HEK293 (cell line): ENCODE measurements around the gene POLR1H.

Source experiments
- CTCF ChIA-PET: fragments of 350-600 bp; formaldehyde crosslinking; extraction: SDS; loops from one replicate; lab custom pipeline; 2021; ENCODE audit warnings: antibody characterized with exemption; lab: Yijun Ruan, JAX
- POLR2A ChIA-PET: fragments of 300-600 bp; formaldehyde crosslinking; extraction: SDS; loops from one replicate; lab custom pipeline; 2020; ENCODE audit warnings: antibody characterized with exemption, inconsistent platforms; lab: Yijun Ruan, JAX
- H3K27ac ChIP-seq: fragments of 200-500 bp; sonication (Bioruptor generic); 2 replicates; pipeline ENCODE4 v1.5.1; 2014; ENCODE audit warnings: low read depth, low read length, control low read depth, inconsistent platforms; ENCODE audit errors: extremely low read depth
- H3K36me3 ChIP-seq, 2 experiments: fragments of 200-500 bp in 1 of 2; sonication (Bioruptor generic) in 1 of 2; 1 replicate in 1 of 2; 2 replicates in 1 of 2; pipeline ENCODE4 v1.5.1; 2014 to 2017; ENCODE audit warnings: inconsistent platforms in 2 of 2, low read length in 2 of 2; ENCODE audit not compliant: control insufficient read depth in 2 of 2, insufficient read depth in 1 of 2
- H3K4me1 ChIP-seq: fragments of 200-500 bp; sonication (Bioruptor generic); 2 replicates; pipeline ENCODE4 v1.5.1; 2014; ENCODE audit warnings: mild to moderate bottlenecking, low read length, inconsistent platforms; ENCODE audit not compliant: control insufficient read depth, insufficient read depth
- H3K4me3 ChIP-seq: 2 replicates; pipeline ENCODE4 v1.5.1; 2011; ENCODE audit warnings: low read depth, mild to moderate bottlenecking, control low read depth, low read length, moderate library complexity
- H3K9me3 ChIP-seq: fragments of 200-500 bp; sonication (Bioruptor generic); 2 replicates; pipeline ENCODE4 v1.5.1; 2014; ENCODE audit warnings: low read depth, low read length, inconsistent platforms; ENCODE audit not compliant: control insufficient read depth, insufficient read depth
- AEBP2 ChIP-seq: fragments of 450-650 bp; formaldehyde crosslinking; IDR thresholded peaks from 2 replicates; pipeline ENCODE4 v1.5.1; 2016; ENCODE audit warnings: missing biosample characterization, missing genetic modification characterization, borderline replicate concordance
- GLIS1 ChIP-seq: fragments of 450-650 bp; formaldehyde crosslinking; IDR thresholded peaks from 2 replicates; pipeline ENCODE4 v1.5.1; 2016; ENCODE audit warnings: missing biosample characterization, missing genetic modification characterization
- ZBTB20 ChIP-seq: fragments of 450-650 bp; formaldehyde crosslinking; IDR thresholded peaks from 2 replicates; pipeline ENCODE4 v1.5.1; 2016; ENCODE audit warnings: missing biosample characterization, missing genetic modification characterization
- ZBTB44 ChIP-seq: fragments of 450-650 bp; IDR thresholded peaks from 2 replicates; pipeline ENCODE4 v1.5.1; 2018; ENCODE audit warnings: missing biosample characterization, mild to moderate bottlenecking, missing genetic modification characterization
- ZBTB8A ChIP-seq: fragments of 450-650 bp; formaldehyde crosslinking; IDR thresholded peaks from 2 replicates; pipeline ENCODE4 v1.5.1; 2016; ENCODE audit warnings: missing biosample characterization, missing genetic modification characterization
- ZEB2 ChIP-seq: fragments of 450-650 bp; formaldehyde crosslinking; IDR thresholded peaks from 2 replicates; pipeline ENCODE4 v1.5.1; 2016; ENCODE audit warnings: missing biosample characterization, missing genetic modification characterization
- ZFHX2 ChIP-seq: fragments of 450-650 bp; formaldehyde crosslinking; conservative IDR thresholded peaks from 2 replicates; pipeline ENCODE4 v1.5.1; 2016; ENCODE audit warnings: missing biosample characterization, missing genetic modification characterization
- ZIC2 ChIP-seq: fragments of 450-650 bp; formaldehyde crosslinking; IDR thresholded peaks from 2 replicates; pipeline ENCODE4 v1.5.1; 2016; ENCODE audit warnings: missing biosample characterization, missing genetic modification characterization
- ZNF114 ChIP-seq: fragments of 450-650 bp; formaldehyde crosslinking; IDR thresholded peaks from 2 replicates; pipeline ENCODE4 v1.5.0; 2017; ENCODE audit warnings: missing biosample characterization, missing genetic modification characterization
- ZNF239 ChIP-seq: fragments of 450-650 bp; formaldehyde crosslinking; IDR thresholded peaks from 2 replicates; pipeline ENCODE4 v1.5.1; 2016; ENCODE audit warnings: missing biosample characterization, missing genetic modification characterization
- ZNF292 ChIP-seq: fragments of 450-650 bp; formaldehyde crosslinking; IDR thresholded peaks from 2 replicates; pipeline ENCODE4 v1.5.1; 2016; ENCODE audit warnings: low read depth, missing biosample characterization, missing genetic modification characterization, borderline replicate concordance
- ZNF529 ChIP-seq: fragments of 450-650 bp; formaldehyde crosslinking; IDR thresholded peaks from 2 replicates; pipeline ENCODE4 v1.5.1; 2017; ENCODE audit warnings: missing genetic modification characterization, missing biosample characterization; ENCODE audit not compliant: insufficient replicate concordance
- ZNF560 ChIP-seq: fragments of 450-650 bp; formaldehyde crosslinking; IDR thresholded peaks from 2 replicates; pipeline ENCODE4 v1.5.1; 2017; ENCODE audit warnings: missing biosample characterization, missing genetic modification characterization, borderline replicate concordance
- ZNF600 ChIP-seq: fragments of 450-650 bp; formaldehyde crosslinking; IDR thresholded peaks from 2 replicates; pipeline ENCODE4 v1.5.1; 2016; ENCODE audit warnings: missing biosample characterization, missing genetic modification characterization
- ZNF658 ChIP-seq: fragments of 450-650 bp; formaldehyde crosslinking; IDR thresholded peaks from 2 replicates; pipeline ENCODE4; 2016; ENCODE audit warnings: missing biosample characterization, missing genetic modification characterization
- ZNF660 ChIP-seq: fragments of 450-650 bp; IDR thresholded peaks from 2 replicates; pipeline ENCODE4 v1.5.1; 2018; ENCODE audit warnings: missing biosample characterization, mild to moderate bottlenecking, missing genetic modification characterization
- ZNF776 ChIP-seq: fragments of 450-650 bp; formaldehyde crosslinking; IDR thresholded peaks from 2 replicates; pipeline ENCODE4 v1.5.0; 2017; ENCODE audit warnings: missing biosample characterization, missing genetic modification characterization, borderline replicate concordance
- TF ChIP-seq, protein P1 (sequence below): fragments of 450-650 bp; formaldehyde crosslinking; optimal IDR thresholded peaks from 2 replicates; pipeline ENCODE3; 2016; ENCODE audit warnings: missing biosample characterization, mild to moderate bottlenecking, missing genetic modification characterization

POLR1H gene

GRCh38 chr6:30093951-30094661, 33.0 kb downstream of the POLR1H start:
- H3K4me1 ChIP-seq = peaks cover 11% of the 10 kb centered on the region
- TF ChIP-seq ZNF600 (tag by site-specific recombination) (no peak), ZNF529 (tag by site-specific recombination) (no peak), ZNF292 (tag by site-specific recombination) (no peak), ZNF660 (tag by site-specific recombination) (no peak), ZNF239 (tag by site-specific recombination) (no peak), ZNF114 (no peak), ZNF658 (no peak), ZNF560 (no peak), ZIC2 (no peak), ZBTB44 (tag by site-specific recombination) (no peak), ZBTB20 (tag by site-specific recombination) (no peak), AEBP2 (tag by site-specific recombination) (no peak), ZEB2 (tag by site-specific recombination) (no peak), ZNF776 (tag by site-specific recombination) (no peak), ZBTB8A (tag by site-specific recombination) (no peak)
- TF ChIP-seq, protein P1, sequence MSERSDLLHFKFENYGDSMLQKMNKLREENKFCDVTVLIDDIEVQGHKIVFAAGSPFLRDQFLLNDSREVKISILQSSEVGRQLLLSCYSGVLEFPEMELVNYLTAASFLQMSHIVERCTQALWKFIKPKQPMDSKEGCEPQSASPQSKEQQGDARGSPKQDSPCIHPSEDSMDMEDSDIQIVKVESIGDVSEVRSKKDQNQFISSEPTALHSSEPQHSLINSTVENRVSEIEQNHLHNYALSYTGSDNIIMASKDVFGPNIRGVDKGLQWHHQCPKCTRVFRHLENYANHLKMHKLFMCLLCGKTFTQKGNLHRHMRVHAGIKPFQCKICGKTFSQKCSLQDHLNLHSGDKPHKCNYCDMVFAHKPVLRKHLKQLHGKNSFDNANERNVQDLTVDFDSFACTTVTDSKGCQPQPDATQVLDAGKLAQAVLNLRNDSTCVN (tag by site-specific recombination) = no peak
- no peak overlapping the region for H3K27ac ChIP-seq
- no peaks in the 10 kb centered on the region for H3K9me3 ChIP-seq
- CTCF ChIA-PET = interaction anchor here (0.6 to 2.6 kb wide), 8 partner anchors 8 to 81 kb away, joined by 3 to 10 read pairs (median 4); no protein-coding TSS in a partner anchor
- no peak overlapping the region for H3K4me3 ChIP-seq
- H3K36me3 ChIP-seq = no peaks in the 10 kb centered on the region
- POLR2A ChIA-PET = no interaction called here

- H3K4me3 ChIP-seq = no peak overlapping the region
- ChIA-PET CTCF (interaction anchor here (0.6 to 1.1 kb wide), 4 partner anchors 9 to 467 kb away, joined by 3 to 4 read pairs (median 4); no protein-coding TSS in a partner anchor), POLR2A (interaction anchor here (0.9 kb wide), 1 partner anchor 27 kb away, joined by 3 read pairs; no protein-coding TSS in a partner anchor)
Measured at GRCh38 chr6:30096829-30097228, 35.8 kb downstream of the POLR1H start.

More at GRCh38 chr6:30096829-30097228, 35.8 kb downstream of the POLR1H start:
- Histone ChIP-seq H3K9me3 (no peaks in the 10 kb centered on the region), H3K36me3 (no peaks in the 10 kb centered on the region), H3K27ac (no peak overlapping the region), H3K4me1 (peaks cover 10% of the 10 kb centered on the region)
- peak; percentile 90 for TF ChIP-seq GLIS1 (tag by site-specific recombination)
- TF ChIP-seq ZNF529 (tag by site-specific recombination) = no peak
- peak; percentile 98 for TF ChIP-seq ZIC2
- peak; percentile 44; the same call in 1 of the 2 replicates for TF ChIP-seq ZFHX2 (tag by site-specific recombination)
